CD4-positive, alpha-beta T cell treated with Interleukin-15 for 1 hour (primary cell): ENCODE data around the gene CAMK1D.
"Not testable (repeated sequence)": the region's sequence is repeated elsewhere in the genome, so short reads cannot be mapped to it uniquely, and the experiment has no call there.

Experiments
- DNase-seq: peaks from one replicate; pipeline ENCODE4 v3.0.0-alpha.2; 2020

CAMK1D gene

GRCh38 chr10:12740813-12741212 lies 391.5 kb downstream of the CAMK1D start:
- DNase-seq, result no peak

DNA sequence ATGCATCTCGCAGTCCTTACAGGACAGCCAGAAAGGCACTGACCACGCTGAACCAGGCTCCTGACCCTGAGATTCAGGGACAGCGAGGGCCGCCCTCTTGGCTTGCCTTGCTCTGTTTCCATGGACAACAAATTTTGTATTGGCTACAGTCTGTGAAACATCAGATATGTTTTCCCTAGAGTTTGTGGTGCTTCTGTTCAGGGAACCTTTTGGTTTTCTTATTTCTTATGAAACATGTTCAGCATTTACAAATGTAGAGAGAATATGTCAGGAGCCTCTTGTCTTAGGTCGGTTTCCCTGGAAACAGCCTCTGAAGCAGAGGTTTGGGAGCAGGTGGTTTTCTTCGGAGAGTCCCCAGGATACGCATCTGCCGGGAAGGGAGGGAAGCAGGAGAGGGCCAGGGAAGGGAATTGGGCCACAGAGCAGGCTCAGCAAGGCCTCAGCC lies 392.0 kb downstream of the CAMK1D start:
- no peak for DNase-seq

- peak; percentile 45 for DNase-seq
These were observed 393.4 kb downstream of the CAMK1D start for GRCh38 chr10:12742771-12743170.

- not testable (repeated sequence) for DNase-seq
These were observed 394.1 kb downstream of the CAMK1D start for GRCh38 chr10:12743466-12743865.

GRCh38 chr10:12743941-12744340 lies 394.6 kb downstream of the CAMK1D start:
- DNase-seq, result no peak

DNA sequence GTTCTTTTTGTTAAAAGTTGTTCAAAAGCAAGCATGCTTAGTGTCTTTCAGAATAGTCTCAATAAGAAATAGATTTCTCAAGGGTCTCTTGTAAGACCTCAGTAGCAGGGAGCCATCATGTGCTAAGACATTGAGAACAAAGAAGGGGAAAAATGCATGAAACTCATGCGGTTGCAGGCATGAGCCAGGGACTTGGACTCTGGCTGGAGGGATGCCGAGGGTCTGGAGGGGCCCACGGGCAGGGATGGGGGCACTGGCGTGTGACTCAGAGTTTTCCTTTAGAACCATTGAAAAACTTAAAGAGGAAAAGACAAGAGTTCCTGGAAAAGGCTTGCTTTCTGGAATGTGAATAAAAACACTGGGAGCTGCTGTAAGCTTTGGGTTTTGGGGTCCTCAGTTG lies 398.8 kb downstream of the CAMK1D start:
- no peak for DNase-seq

GRCh38 chr10:12749760-12750478 lies 400.6 kb downstream of the CAMK1D start:
- no peak for DNase-seq

DNA sequence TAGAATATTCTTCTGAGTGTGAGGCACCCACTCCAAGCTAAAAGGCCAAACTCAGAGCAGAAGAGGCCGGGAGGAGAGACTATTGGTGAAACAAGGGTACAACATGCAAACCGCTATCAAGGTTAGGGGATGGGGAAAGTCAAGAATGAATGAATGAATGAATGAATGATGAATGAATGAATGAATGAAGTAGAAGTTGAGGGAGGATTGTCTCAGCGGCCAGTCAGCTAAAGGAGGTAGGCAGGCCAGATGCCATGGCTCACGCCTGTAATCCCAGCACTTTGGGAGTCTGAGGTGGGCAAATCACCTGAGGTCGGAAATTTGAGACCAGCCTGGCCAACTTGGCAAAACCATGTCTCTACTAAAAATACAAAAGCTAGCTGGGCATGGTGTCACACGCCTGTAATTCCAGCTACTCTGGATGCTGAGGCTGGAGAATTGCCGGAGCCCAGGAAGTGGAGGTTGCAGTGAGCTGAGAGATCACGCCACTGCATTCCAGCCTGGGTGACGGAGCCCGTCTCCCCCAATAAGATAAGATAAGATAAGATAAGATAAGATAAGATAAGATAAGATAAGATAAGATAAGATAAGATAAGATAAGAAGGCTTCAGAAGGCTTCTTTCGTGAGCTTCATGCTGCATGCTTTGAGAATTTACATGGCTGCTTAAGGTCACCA lies 401.3 kb downstream of the CAMK1D start:
- DNase-seq, result no peak

DNA sequence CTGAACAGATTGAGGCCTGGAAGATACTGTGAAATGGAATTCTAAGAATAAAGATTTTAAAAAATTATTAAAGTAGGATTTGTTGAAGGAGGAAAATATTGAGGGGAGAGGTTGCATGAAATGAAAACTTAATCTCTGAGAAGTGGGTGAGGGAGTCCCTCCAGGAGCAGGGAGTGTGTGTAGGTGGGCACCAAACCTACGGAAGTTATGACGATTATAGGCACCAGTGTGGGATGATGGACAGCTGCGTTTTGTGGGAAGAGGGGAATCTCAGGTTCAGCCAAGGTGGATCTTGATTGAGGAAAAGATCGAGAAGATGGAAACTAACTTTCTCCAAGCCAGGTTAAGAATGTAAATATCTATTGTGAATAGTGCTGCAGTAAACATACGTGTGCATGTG lies 405.7 kb downstream of the CAMK1D start:
- no peak for DNase-seq

- DNase-seq, result no peak
These were observed 408.0 kb downstream of the CAMK1D start for GRCh38 chr10:12757351-12757750.

DNA sequence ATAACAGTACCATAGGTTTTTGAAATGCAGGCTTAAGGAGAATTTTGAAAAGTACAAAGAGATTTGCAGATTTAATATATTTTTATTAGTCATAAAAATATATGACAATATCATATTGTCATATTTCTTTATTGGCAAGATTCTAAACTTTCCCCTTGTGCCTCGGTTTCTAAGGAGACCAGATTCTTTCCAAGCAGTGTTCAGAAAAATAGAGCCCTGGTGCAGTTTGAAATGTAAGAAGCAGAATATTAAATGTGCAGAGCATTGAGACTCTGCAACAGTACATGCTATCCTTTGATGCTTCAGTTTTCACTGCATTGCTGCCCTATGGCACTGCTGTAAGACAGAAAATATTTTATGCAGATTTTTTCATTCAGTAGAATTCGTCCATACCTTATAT lies 408.9 kb downstream of the CAMK1D start:
- DNase-seq, result no peak

GRCh38 chr10:12766223-12766622 lies 416.9 kb downstream of the CAMK1D start:
- no peak for DNase-seq

DNA sequence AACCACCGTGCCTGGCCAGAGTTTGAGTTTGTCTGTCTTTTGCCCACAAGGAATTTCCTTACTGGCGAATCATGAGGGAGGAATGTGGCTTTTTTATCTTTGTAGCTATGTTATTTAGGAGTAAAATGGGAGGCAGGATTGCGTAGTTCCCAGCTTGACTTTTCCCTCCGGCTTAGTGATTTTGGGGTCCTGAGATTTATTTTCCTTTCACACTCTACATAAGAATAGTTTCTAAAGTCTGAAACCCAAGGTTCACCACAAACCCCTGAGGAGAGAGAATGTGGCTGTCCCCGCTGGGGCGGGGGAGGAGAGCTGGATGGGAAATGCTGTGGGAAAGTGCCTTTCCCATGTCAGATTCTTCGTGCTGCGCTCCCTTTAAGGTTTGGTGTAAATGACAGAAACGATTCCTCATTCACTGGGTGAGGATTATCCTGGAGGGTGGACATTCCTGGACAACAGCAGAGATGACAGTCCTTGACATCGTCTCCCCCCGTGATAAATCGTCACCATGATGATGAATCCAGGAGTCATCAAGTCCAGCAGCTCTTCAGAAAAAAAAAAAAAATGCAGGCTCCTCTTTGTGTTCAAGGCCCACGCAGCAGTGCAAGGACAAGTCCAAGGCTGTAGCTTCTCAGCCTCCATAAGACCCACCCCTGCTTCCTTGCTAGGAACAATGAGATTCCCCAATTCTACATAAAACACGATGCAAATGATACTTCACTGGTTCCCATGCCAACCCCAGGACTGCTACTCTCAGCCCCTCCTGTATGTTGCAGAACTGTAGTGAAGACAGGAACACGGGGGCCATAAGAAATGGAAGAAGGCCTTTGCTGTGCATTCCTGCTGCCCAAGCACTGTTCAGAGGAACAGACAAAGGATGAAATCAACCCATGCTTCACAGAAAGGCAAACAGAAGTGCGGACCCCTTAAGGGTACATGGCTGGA lies 419.1 kb downstream of the CAMK1D start:
- DNase-seq, result no peak

DNA sequence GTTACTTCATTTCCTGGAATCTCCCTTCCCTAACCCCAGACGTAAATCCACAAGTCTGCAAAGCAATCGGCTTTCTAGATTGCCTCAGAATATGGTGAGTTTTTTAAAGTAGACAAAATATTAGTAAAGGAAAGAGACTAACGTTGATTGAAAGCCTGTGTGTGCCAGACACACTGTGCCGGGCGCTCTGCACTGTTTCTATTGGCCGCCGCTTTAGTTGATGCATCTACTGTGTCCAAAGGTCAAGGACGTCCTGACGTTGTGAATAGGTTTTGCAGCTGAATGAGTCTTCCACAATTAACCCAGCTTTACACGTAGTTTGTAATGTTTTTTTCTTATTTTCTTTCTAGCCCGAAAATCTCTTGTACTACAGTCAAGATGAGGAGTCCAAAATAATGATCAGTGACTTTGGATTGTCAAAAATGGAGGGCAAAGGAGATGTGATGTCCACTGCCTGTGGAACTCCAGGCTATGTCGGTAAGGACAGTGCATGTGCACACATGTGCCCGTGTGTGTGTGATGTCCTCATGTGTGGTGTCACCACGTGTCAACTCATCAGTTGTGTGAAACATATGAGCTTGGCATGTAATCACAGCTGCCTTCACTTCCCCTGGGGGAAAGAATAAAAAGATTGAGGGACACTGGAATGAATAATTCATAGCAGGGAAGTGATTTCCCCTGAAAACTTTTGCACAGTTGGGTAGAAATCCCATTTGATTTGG lies 420.1 kb downstream of the CAMK1D start:
- no peak for DNase-seq

GRCh38 chr10:12771981-12772760 lies 422.8 kb downstream of the CAMK1D start:
- DNase-seq, result no peak

DNA sequence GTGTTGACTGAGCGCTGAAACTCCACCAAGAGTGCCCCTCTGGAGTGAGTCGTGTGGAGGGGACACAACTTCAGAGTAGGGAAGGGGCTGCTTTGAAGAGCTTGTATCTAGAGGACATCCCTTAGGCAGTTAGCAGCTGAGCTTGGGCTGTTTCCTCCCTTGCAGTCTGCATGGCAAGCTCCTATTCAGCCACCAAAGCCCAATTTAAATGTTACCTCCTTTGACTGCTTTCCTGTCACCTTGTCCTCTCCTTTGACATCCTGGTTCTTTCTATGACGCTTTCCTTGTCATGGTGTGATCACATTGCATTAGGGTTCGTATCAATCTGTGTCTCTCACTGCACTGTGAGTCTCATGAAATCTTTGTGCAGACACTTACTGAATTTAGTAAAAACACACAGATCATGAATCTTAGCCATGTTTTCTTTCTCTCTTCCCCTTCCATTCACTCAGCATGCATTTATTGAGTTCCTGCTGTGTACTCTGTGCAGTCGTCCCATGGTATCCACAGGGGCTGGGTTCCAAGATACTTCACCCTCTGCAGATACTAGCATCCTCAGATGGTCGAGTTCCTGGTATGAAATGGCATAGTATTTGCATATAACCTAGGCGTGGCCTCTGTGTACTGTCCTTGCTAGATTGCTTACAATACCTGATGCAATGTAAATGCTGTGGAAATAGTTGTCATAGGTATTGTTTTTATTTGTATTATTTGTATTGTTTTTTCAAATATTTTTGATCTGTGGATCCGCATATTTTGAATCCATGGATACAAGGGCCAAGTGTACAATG lies 423.6 kb downstream of the CAMK1D start:
- no peak for DNase-seq

DNA sequence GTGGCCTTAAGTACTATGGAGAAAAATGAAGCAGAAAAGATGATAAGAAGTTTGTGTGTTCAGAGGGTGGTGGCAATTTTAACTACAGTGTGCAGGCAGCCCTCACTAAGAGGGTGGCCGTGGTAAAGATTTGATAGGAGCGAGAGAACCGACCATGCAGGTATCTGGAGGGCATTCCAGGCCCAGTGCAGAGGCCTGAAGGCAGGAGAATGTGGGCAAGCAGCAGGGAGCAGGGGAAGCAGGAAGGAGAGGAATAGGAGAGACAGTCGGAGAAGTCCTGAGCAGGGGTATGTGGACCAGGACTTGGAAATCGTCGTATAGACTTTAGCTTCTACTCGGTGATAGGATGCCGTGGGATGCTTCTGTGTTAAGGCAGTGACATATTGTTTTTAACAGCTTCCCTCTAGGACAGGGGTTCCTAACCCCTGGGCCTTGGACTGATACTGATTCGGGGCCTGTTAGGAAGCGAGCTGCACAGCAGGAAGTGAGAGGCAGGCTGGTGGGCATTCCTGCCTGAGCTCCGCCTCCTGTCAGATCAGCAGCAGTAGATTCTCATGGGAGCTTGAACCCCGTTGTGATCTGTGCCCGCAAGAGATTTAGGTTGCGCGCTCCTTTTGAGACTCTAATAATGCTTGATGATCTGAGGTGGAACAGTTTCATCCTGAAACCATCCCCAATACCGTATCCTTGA lies 425.0 kb downstream of the CAMK1D start:
- DNase-seq, result no peak

- no peak for DNase-seq
These were observed 428.7 kb downstream of the CAMK1D start for GRCh38 chr10:12777840-12778585.
